Ovary (tissue), 9 donors: ENCODE data around the gene KAT5. TPM values are rescaled to one million over a fixed set of nuclear protein-coding genes. Genes with fewer than 3 reads are reported as not detected.
"Not testable (repeated sequence)": the region's sequence is repeated elsewhere in the genome, so short reads cannot be mapped to it uniquely, and the experiment has no call there.

Experiments used
- DNase-seq, 5 donors: peaks; one replicate each; pipeline ENCODE4 v3.0.0-alpha.2; 2019 to 2020
- H3K27ac ChIP-seq, 2 donors: fragments of 200-600 bp; one replicate each; pipeline versions ENCODE4 v1.5.1 to v1.8.0; 2019 to 2022
- H3K27me3 ChIP-seq: fragments of 200-600 bp; one replicate; pipeline ENCODE4 v1.8.0; 2022
- H3K36me3 ChIP-seq: fragments of 200-600 bp; sonication (generic); one replicate; pipeline ENCODE4 v1.5.1; 2019
- H3K4me1 ChIP-seq: one replicate; pipeline ENCODE4 v1.8.1; 2013; ENCODE audit warnings: mild to moderate bottlenecking, moderate library complexity; ENCODE audit not compliant: insufficient read depth
- H3K4me3 ChIP-seq: fragments of 200-600 bp; sonication (generic); one replicate; pipeline ENCODE4 v1.5.1; 2017
- H3K9me3 ChIP-seq, 2 donors: fragments of 200-600 bp in 1 of 2; sonication (generic) in 1 of 2; one replicate each; pipeline versions ENCODE4 v1.5.1 to v1.8.1; 2013 to 2019; ENCODE audit warnings: mild to moderate bottlenecking in 1 of 2, moderate library complexity in 1 of 2
- EP300 ChIP-seq: sonication (generic); formaldehyde crosslinking; IDR thresholded peaks from one replicate; pipeline ENCODE4 v1.6.1; 2017; ENCODE audit warnings: antibody characterized with exemption
- POLR2A ChIP-seq: fragments of 450-650 bp; IDR thresholded peaks from one replicate; pipeline ENCODE4 v1.6.1; 2017; ENCODE audit warnings: antibody characterized with exemption, mild to moderate bottlenecking, moderate library complexity
- WGBS, 3 donors: extraction: QIAGEN DNeasy Blood & Tissue Kit in 1 of 3; methylation state at CpG; one replicate each; pipeline versions ENCODE4 v1.1.5 to v1.1.7; 2013 to 2017; 5-methylcytosine and 5-hydroxymethylcytosine counted together
- intact Hi-C, 4 donors: fragments of 100-400 bp; cut with DNase I; formaldehyde crosslinking; loops; one replicate each; pipeline versions ENCODE4 v1.11.0 to v1.15.1; 2022 to 2023
- polyA plus RNA-seq, 2 donors: library from polyadenylated mRNA; stranded (reverse); fragments of 200-250 nt in 1 of 2; fragments of 350-450 nt in 1 of 2; fragmentation: Illumina TruSeq in 1 of 2; extraction: RNeasy Lipid Tissue Mini Kit (QIAGEN cat#74804) in 1 of 2; gene quantifications; one replicate each; pipeline ENCODE4 v1.2.3, GENCODE V29; 2013 to 2014
- total RNA-seq, 7 donors: library from RNA; depleted of rRNA in 2 of 7; stranded (reverse); fragments of >200 nt in 2 of 7; fragmentation: NEBNext Ultra II Directional in 3 of 7; extraction: Animal tissue kit (Norgen Biotek cat#: 25700) in 3 of 7; gene quantifications; one replicate each; pipeline versions ENCODE4 v1.1.0 to v1.2.4, GENCODE V29; 2016 to 2023
- TF ChIP-seq, protein P1 (sequence below), 3 donors: fragments of 450-650 bp in 2 of 3; fragments of 200-600 bp in 1 of 3; IDR thresholded peaks; one replicate each; pipeline versions ENCODE4 v1.5.1 to v1.8.0; 2016 to 2022; ENCODE audit warnings: antibody characterized with exemption in 3 of 3, mild to moderate bottlenecking in 1 of 3
- donor health status: DM: no; HTN: no; CAD: no; lungs with moderate emphysema.
- donor health status: DM: no; HTN: no; CAD: no.
- donor health status: Bipolar disorder and iron deficiency.
- donor health status: DM: yes; HTN: yes; CAD: no.
- donor health status: DM: no; HTN: no; CAD: no.
- donor health status: DM: yes; HTN: yes; CAD: no.

KAT5 gene
- total and polyA plus RNA-seq, 9 donors, result 56.1 to 110 (median 67.0) TPM

DNA sequence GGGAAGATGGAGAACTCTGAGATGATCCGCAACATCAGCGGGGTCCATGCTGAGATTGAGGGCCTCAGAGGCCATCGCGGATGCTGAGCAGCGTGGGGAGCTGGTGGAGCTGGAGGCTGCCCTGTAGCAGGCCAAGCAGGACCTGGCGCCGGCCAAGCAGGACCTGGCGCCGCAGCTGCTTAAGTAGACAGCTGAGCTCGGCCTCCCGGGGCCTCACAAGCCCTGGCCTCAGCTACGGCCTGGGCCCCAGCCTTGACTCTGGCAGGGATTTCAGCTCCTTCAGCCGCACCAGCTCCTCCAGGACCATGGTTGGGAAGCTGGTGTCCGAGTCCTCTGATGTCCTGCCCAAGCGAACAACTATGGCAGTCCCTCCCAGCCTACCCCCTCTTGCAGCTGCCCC lies 15.8 kb downstream of the KAT5 start:
- DNase-seq, result no peak
- no peak overlapping the region for H3K4me3 ChIP-seq
- intact Hi-C loops, result no loop called here
- no peaks in the 10 kb centered on the region for H3K27me3 ChIP-seq
- no peak overlapping the region for H3K27ac ChIP-seq
- TF ChIP-seq, protein P1, sequence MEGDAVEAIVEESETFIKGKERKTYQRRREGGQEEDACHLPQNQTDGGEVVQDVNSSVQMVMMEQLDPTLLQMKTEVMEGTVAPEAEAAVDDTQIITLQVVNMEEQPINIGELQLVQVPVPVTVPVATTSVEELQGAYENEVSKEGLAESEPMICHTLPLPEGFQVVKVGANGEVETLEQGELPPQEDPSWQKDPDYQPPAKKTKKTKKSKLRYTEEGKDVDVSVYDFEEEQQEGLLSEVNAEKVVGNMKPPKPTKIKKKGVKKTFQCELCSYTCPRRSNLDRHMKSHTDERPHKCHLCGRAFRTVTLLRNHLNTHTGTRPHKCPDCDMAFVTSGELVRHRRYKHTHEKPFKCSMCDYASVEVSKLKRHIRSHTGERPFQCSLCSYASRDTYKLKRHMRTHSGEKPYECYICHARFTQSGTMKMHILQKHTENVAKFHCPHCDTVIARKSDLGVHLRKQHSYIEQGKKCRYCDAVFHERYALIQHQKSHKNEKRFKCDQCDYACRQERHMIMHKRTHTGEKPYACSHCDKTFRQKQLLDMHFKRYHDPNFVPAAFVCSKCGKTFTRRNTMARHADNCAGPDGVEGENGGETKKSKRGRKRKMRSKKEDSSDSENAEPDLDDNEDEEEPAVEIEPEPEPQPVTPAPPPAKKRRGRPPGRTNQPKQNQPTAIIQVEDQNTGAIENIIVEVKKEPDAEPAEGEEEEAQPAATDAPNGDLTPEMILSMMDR (IDR thresholded peaks at IDR 0.05), result no peak
- no peaks in the 10 kb centered on the region for H3K4me1 ChIP-seq
- no peaks in the 10 kb centered on the region for H3K36me3 ChIP-seq
- no peaks in the 10 kb centered on the region for H3K9me3 ChIP-seq
- 80 to 91% (median 90%) methylated on average over 15 of the region's 15 CpGs for WGBS, 3 donors

DNA sequence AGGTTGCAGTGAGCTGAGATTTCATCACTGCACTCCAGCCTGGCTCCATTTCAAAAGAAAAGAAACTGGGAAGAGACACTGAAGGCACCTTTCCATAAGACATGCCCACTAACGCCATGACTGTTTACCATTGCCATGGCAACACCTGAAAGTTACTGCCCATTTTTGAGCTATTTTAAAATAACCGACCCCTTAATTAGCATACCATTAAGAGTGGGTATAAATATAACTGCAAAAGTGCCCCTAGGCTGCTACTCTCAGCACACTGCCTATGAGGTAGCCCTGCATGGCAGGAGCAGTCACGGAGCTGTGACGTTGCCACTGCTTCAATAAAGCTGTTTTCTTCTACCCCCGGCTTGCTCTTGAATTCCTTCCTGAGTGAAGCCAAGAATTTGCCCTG lies 18.4 kb downstream of the KAT5 start:
- H3K27ac ChIP-seq, result no peak overlapping the region

DNA sequence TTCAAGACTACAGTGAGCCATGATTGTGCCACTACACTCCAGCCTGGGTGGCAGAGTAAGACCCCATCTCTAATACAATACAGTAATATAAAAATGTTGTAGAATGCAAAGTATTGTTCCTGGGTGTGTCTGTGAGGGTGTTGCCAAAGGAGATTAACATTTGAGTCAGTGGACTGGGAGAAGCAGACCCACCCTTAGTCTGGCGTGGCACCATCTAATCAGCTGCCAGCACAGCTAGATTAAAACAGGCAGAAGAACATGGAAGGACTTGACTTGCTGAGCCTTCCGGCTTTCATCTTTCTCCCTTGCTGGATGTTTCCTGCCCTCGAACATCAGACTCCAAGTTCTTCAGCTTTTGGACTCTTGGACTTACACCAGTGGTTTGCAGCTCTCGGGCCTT lies 23.1 kb downstream of the KAT5 start:
- intact Hi-C loops, H3K4me1 ChIP-seq, H3K36me3 ChIP-seq, H3K4me3 ChIP-seq, H3K27me3 ChIP-seq, H3K9me3 ChIP-seq, H3K27ac ChIP-seq, DNase-seq: not testable (repeated sequence)
- WGBS, 3 donors, result 76 to 79% (median 78%) methylated on average over 4 of the region's 4 CpGs

More for the DNA sequence above, 18.4 kb downstream of the KAT5 start:
- DNase-seq, result no peak
- TF ChIP-seq, protein P1 (IDR thresholded peaks at IDR 0.05), result no peak
- TF ChIP-seq EP300 (no peak), POLR2A (no peak)
- Histone ChIP-seq H3K4me3 (no peak overlapping the region), H3K4me1 (no peaks in the 10 kb centered on the region), H3K9me3 (no peaks in the 10 kb centered on the region), H3K36me3 (no peaks in the 10 kb centered on the region), H3K27me3 (no peaks in the 10 kb centered on the region)
- WGBS, 3 donors, result 38 to 56% (median 50%) methylated on average over 5 of the region's 5 CpGs
- intact Hi-C loops, result no loop called here

DNA sequence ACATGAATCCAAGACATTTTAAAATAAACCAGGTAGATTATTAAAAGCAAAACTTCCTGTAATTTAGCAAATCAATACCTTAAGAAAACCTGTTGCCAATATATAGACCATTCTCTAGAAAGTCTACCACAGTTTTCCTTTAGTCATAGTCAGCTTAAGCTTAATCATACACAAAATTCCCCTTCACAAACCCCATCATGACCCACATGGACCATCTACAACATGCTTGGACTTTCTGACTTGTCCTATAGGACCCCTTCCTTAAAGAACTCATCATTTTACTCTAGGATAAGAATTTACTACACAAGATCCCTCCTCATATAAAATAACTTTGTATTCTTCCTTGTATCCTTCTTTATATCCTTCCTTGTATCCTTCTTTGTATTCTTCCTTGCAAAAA lies 24.8 kb downstream of the KAT5 start:
- H3K36me3 ChIP-seq, result no peaks in the 10 kb centered on the region
- H3K27me3 ChIP-seq, result no peaks in the 10 kb centered on the region
- no peak overlapping the region for H3K4me3 ChIP-seq
- no peaks in the 10 kb centered on the region for H3K4me1 ChIP-seq
- no peaks in the 10 kb centered on the region for H3K9me3 ChIP-seq
- DNase-seq, result no peak
- no peak overlapping the region for H3K27ac ChIP-seq
- TF ChIP-seq POLR2A (no peak), EP300 (no peak)
- TF ChIP-seq, protein P1 (IDR thresholded peaks at IDR 0.05), result no peak
- intact Hi-C loops, result no loop called here

DNA sequence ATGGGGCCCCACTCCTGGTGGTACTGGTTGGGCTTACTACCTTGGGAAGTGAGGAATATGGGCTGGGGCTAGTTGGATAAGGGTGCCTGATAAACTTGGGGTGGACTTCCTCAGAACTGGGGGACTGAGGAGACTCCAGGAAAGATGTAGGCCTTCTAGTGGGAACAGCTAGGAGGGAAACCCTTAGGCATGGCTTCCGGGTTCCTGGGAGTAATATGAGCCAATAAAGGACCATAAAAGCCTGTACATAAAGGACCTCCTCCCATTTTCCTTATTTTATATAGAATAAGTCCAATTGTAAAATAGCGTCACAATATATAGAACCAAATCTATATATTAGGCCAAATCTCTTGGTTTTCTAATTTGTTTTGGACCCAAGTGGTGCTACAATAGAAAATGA lies 27.0 kb downstream of the KAT5 start:
- Histone ChIP-seq H3K4me1 (no peaks in the 10 kb centered on the region), H3K36me3 (no peaks in the 10 kb centered on the region), H3K9me3 (no peaks in the 10 kb centered on the region), H3K27ac (no peak overlapping the region), H3K4me3 (no peak overlapping the region), H3K27me3 (no peaks in the 10 kb centered on the region)
- no peak for DNase-seq
- WGBS, 3 donors, result 80 to 92% (median 83%) methylated on average over 2 of the region's 2 CpGs
- intact Hi-C loops, result no loop called here
- no peak for TF ChIP-seq POLR2A
- no peak for TF ChIP-seq EP300
- TF ChIP-seq, protein P1 (IDR thresholded peaks at IDR 0.05), result no peak
